Gastrocnemius medialis (tissue), 4 donors: ENCODE measurements around the gene GRPEL2. TPM values are rescaled to one million over a fixed set of nuclear protein-coding genes. Genes with fewer than 3 reads are reported as not detected.
A peak's percentile ranks its signal among the peaks of the same experiment; 100 is the strongest.

Experiments used
- ATAC-seq, 2 donors: fragments of 150-250 bp; one replicate each; pipeline ENCODE4 v1.9.1; 2016
- DNase-seq, 2 donors: peaks; one replicate each; pipeline ENCODE4 v3.0.0-alpha.2; 2019
- H3K27ac ChIP-seq, 4 donors: fragments of 200-600 bp; sonication (generic); 1 replicate in 1 of 4; 2 replicates in 3 of 4; pipeline ENCODE4 v1.5.1; 2016 to 2018; ENCODE audit warnings: mild to moderate bottlenecking in 2 of 4, moderate library complexity in 1 of 4
- H3K27me3 ChIP-seq, 3 donors: fragments of 200-600 bp; sonication (generic) in 2 of 3; 1 replicate in 1 of 3; 2 replicates in 2 of 3; pipeline versions ENCODE4 v1.5.1 to v1.6.0; 2016 to 2019; ENCODE audit warnings: mild to moderate bottlenecking in 1 of 3, moderate library complexity in 1 of 3
- H3K36me3 ChIP-seq, 2 donors: fragments of 200-600 bp; sonication (generic) in 1 of 2; one replicate each; pipeline ENCODE4 v1.5.1; 2017 to 2018
- H3K4me1 ChIP-seq, 2 donors: fragments of 200-600 bp; sonication (generic) in 1 of 2; one replicate each; pipeline ENCODE4 v1.5.1; 2016 to 2017; ENCODE audit warnings: mild to moderate bottlenecking in 2 of 2
- H3K4me3 ChIP-seq, 4 donors: fragments of 200-600 bp; sonication (generic) in 3 of 4; 1 replicate in 1 of 4; 2 replicates in 3 of 4; pipeline ENCODE4 v1.5.1; 2016 to 2019; ENCODE audit warnings: mild to moderate bottlenecking in 2 of 4
- H3K9me3 ChIP-seq, 3 donors: fragments of 200-600 bp; sonication (generic) in 2 of 3; 1 replicate in 1 of 3; 2 replicates in 2 of 3; pipeline ENCODE4 v1.5.1; 2016 to 2019
- POLR2A ChIP-seq, 2 donors: fragments of 450-650 bp; IDR thresholded peaks; one replicate each; pipeline ENCODE4 v1.6.1; 2017; ENCODE audit warnings: antibody characterized with exemption in 2 of 2, mild to moderate bottlenecking in 2 of 2, moderate library complexity in 2 of 2
- in situ Hi-C, 4 donors: fragments of 200-750 bp; cut with MboI; loops; one replicate each; pipeline versions ENCODE4 v1.15.0 to v1.8.0; 2017; ENCODE audit warnings: low sequenced_read_pairs in 4 of 4
- intact Hi-C: fragments of 100-400 bp; cut with DNase I; formaldehyde crosslinking; loops from one replicate; pipeline ENCODE4 v1.15.1; 2023; ENCODE audit warnings: low total_unique reads
- total RNA-seq, 4 donors: library from RNA; depleted of rRNA; stranded (reverse); fragments of >200 nt; gene quantifications; one replicate each; pipeline versions ENCODE4 v1.1.0 to v1.2.3, GENCODE V29; 2016
- TF ChIP-seq, protein P1 (sequence below), 5 experiments: fragments of 450-650 bp in 3 of 5; fragments of 200-600 bp in 2 of 5; sonication (generic) in 2 of 5; IDR thresholded peaks in 4 of 5; conservative IDR thresholded peaks in 1 of 5; 1 replicate in 4 of 5; 2 replicates in 1 of 5; pipeline ENCODE4 v1.5.1; 2016 to 2019; ENCODE audit warnings: antibody characterized with exemption in 5 of 5, mild to moderate bottlenecking in 3 of 5, moderate library complexity in 3 of 5

Gene GRPEL2
- total RNA-seq, 4 donors from 2014 or later = 7.8 to 13.3 (median 9.9) TPM

GRCh38 chr5:149357370-149358293, 12.3 kb downstream of the GRPEL2 start, which contains the start of gene PCYOX1L:
PCYOX1L (plus strand) TSS chr5:149358046; CDS start chr5:149358069, 23 bp downstream.
- peak within 1 kb of the TSS; percentile 67 to 92 (median 80) for H3K4me3 ChIP-seq
- H3K36me3 ChIP-seq = peaks cover 0 to 17% of the 10 kb centered on the region in 2 donors
- peak; percentile 93 to 94 for DNase-seq
- H3K27ac ChIP-seq = peak within 1 kb of the TSS; percentile 50 to 64 (median 58)
- intact Hi-C loops (loop anchor here (10.0 kb wide), 1 partner anchor 223 kb away; no protein-coding TSS in a partner anchor), in situ Hi-C loops (no loop called here)
- no peaks in the 10 kb centered on the region for H3K27me3 ChIP-seq
- TF ChIP-seq POLR2A (IDR thresholded peaks at IDR 0.05) = peak in 1 of 2 donors; percentile 6
- TF ChIP-seq, protein P1, sequence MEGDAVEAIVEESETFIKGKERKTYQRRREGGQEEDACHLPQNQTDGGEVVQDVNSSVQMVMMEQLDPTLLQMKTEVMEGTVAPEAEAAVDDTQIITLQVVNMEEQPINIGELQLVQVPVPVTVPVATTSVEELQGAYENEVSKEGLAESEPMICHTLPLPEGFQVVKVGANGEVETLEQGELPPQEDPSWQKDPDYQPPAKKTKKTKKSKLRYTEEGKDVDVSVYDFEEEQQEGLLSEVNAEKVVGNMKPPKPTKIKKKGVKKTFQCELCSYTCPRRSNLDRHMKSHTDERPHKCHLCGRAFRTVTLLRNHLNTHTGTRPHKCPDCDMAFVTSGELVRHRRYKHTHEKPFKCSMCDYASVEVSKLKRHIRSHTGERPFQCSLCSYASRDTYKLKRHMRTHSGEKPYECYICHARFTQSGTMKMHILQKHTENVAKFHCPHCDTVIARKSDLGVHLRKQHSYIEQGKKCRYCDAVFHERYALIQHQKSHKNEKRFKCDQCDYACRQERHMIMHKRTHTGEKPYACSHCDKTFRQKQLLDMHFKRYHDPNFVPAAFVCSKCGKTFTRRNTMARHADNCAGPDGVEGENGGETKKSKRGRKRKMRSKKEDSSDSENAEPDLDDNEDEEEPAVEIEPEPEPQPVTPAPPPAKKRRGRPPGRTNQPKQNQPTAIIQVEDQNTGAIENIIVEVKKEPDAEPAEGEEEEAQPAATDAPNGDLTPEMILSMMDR (IDR thresholded peaks at IDR 0.05 in 4 of 5, conservative IDR thresholded peaks at IDR 0.05 in 1 of 5) = no peak
- peaks cover 3 to 9% of the 10 kb centered on the region in 2 donors for H3K4me1 ChIP-seq
- H3K9me3 ChIP-seq = no peaks in the 10 kb centered on the region
- ATAC-seq = peak; percentile 98 to 99

GRCh38 chr5:149358294-149358651, 13.0 kb downstream of the GRPEL2 start:
- in situ Hi-C loops = no loop called here
- H3K36me3 ChIP-seq = peaks cover 0 to 11% of the 10 kb centered on the region in 2 donors
- H3K9me3 ChIP-seq = no peaks in the 10 kb centered on the region
- peak in 1 of 2 donors; percentile 34 for DNase-seq
- no peak for TF ChIP-seq POLR2A (IDR thresholded peaks at IDR 0.05)
- TF ChIP-seq, protein P1 (IDR thresholded peaks at IDR 0.05 in 4 of 5, conservative IDR thresholded peaks at IDR 0.05 in 1 of 5) = no peak
- H3K4me3 ChIP-seq = peak overlapping the region; percentile 67 to 92 (median 80)
- intact Hi-C loops = loop anchor here (10.0 kb wide), 1 partner anchor 223 kb away; no protein-coding TSS in a partner anchor
- peaks cover 3 to 9% of the 10 kb centered on the region in 2 donors for H3K4me1 ChIP-seq
- peak overlapping the region; percentile 50 to 64 (median 58) for H3K27ac ChIP-seq
- peak; percentile 30 to 37 for ATAC-seq
- H3K27me3 ChIP-seq = no peaks in the 10 kb centered on the region

DNA sequence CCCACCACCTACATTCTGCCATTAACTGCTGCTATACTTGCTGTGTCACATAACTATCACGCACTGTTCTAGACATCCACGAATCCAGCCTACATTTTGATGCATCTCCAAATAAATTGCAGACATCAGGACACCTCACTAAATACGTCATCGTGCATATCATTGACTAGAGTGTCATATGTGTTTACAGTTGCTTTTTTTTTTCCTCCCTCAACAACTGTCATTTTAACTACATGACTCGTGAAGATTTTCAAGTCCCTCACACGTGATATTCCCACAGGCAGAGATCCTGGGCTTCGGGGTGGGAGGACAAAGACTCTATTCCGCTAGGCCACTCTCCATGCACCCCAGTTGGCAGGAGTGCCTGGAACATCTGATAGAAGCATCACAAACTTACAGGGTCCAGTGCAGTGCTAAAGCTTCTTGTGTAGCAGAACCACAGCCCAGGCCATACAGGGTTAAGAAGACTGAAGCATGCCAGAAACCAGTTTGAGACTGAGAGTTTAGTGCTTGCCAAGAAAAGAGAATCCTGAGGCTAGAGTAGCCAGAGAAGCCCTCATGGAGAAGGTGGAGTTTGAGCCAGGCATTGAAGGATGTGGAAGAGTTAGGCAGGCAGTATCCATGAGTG, 13.7 kb downstream of the GRPEL2 start:
- H3K4me1 ChIP-seq = peaks cover 3 to 9% of the 10 kb centered on the region in 2 donors
- no peaks in the 10 kb centered on the region for H3K27me3 ChIP-seq
- TF ChIP-seq, protein P1 (IDR thresholded peaks at IDR 0.05 in 4 of 5, conservative IDR thresholded peaks at IDR 0.05 in 1 of 5) = no peak
- no peak for TF ChIP-seq POLR2A (IDR thresholded peaks at IDR 0.05)
- peaks cover 0 to 6% of the 10 kb centered on the region in 2 donors for H3K36me3 ChIP-seq
- intact Hi-C loops (loop anchor here (10.0 kb wide), 1 partner anchor 224 kb away; no protein-coding TSS in a partner anchor), in situ Hi-C loops (no loop called here)
- H3K27ac ChIP-seq = no peak overlapping the region
- ATAC-seq = no peak
- H3K4me3 ChIP-seq = no peak overlapping the region
- DNase-seq = no peak
- H3K9me3 ChIP-seq = no peaks in the 10 kb centered on the region

GRCh38 chr5:149360272-149360671, 15.0 kb downstream of the GRPEL2 start:
- Histone ChIP-seq H3K4me1 (peaks cover 3 to 9% of the 10 kb centered on the region in 2 donors), H3K4me3 (no peak overlapping the region), H3K36me3 (peaks cover 0 to under 1% of the 10 kb centered on the region in 2 donors), H3K27me3 (no peaks in the 10 kb centered on the region), H3K27ac (no peak overlapping the region), H3K9me3 (no peaks in the 10 kb centered on the region)
- DNase-seq = no peak
- in situ Hi-C loops = loop anchor here in 1 of 4 donors (5.0 kb wide), 1 partner anchor 93 kb away; no protein-coding TSS in a partner anchor
- TF ChIP-seq POLR2A (IDR thresholded peaks at IDR 0.05) = no peak
- TF ChIP-seq, protein P1 (IDR thresholded peaks at IDR 0.05 in 4 of 5, conservative IDR thresholded peaks at IDR 0.05 in 1 of 5) = no peak
- ATAC-seq = no peak
- intact Hi-C loops = no loop called here
